Measurements from ENCODE around the gene SPP2.

Gene SPP2

GRCh38 chr2:234033174-234033573 lies 17.3 kb upstream of the SPP2 start:
- no peak overlapping the region for H3K4me3 ChIP-seq
- H3K27ac ChIP-seq = peak overlapping the region in 7 of 21 experiments; percentile 7 to 72 (median 38)

- Histone ChIP-seq H3K27ac (no peak overlapping the region), H3K4me3 (no peak overlapping the region)
Observed at GRCh38 chr2:234033885-234034284, 16.6 kb upstream of the SPP2 start.

GRCh38 chr2:234038076-234038802 lies 12.3 kb upstream of the SPP2 start:
- Histone ChIP-seq H3K4me3 (no peak overlapping the region), H3K27ac (no peak overlapping the region)

- no peak overlapping the region for H3K4me3 ChIP-seq
- H3K27ac ChIP-seq = no peak overlapping the region
Observed at GRCh38 chr2:234044157-234044556, 6.3 kb upstream of the SPP2 start.

- Histone ChIP-seq H3K4me3 (no peak overlapping the region), H3K27ac (no peak overlapping the region)
Observed at GRCh38 chr2:234046521-234046920, 4.0 kb upstream of the SPP2 start.

GRCh38 chr2:234047361-234047760 lies 3.1 kb upstream of the SPP2 start:
- no peak overlapping the region for H3K4me3 ChIP-seq
- no peak overlapping the region for H3K27ac ChIP-seq

- H3K27ac ChIP-seq = no peak overlapping the region
Observed at GRCh38 chr2:234048049-234048448, 2.5 kb upstream of the SPP2 start.

GRCh38 chr2:234051374-234052070 lies 1.0 kb downstream of the SPP2 start:
- no peak overlapping the region for H3K27ac ChIP-seq
- no peak overlapping the region for H3K4me3 ChIP-seq

More at GRCh38 chr2:234048049-234048448, 2.5 kb upstream of the SPP2 start:
- no peak overlapping the region for H3K4me3 ChIP-seq

- no peak overlapping the region for H3K27ac ChIP-seq
- H3K4me3 ChIP-seq = no peak overlapping the region
Observed at GRCh38 chr2:234058881-234059280, 8.4 kb downstream of the SPP2 start.

- Histone ChIP-seq H3K27ac (no peak overlapping the region), H3K4me3 (no peak overlapping the region)
Observed at GRCh38 chr2:234060236-234060635, 9.7 kb downstream of the SPP2 start.

- no peak overlapping the region for H3K27ac ChIP-seq
- no peak overlapping the region for H3K4me3 ChIP-seq
Observed at GRCh38 chr2:234061624-234062257, 11.2 kb downstream of the SPP2 start.

- H3K4me3 ChIP-seq = no peak overlapping the region
- peak overlapping the region in 1 of 21 experiments; percentile 16 for H3K27ac ChIP-seq
Observed at GRCh38 chr2:234066587-234066986, 16.1 kb downstream of the SPP2 start.

- Histone ChIP-seq H3K4me3 (no peak overlapping the region), H3K27ac (no peak overlapping the region)
Observed at GRCh38 chr2:234071664-234072063, 21.2 kb downstream of the SPP2 start.

- H3K4me3 ChIP-seq = no peak overlapping the region
- no peak overlapping the region for H3K27ac ChIP-seq
Observed at GRCh38 chr2:234072454-234072853, 22.0 kb downstream of the SPP2 start.

GRCh38 chr2:234074751-234075517 lies 24.4 kb downstream of the SPP2 start:
- Histone ChIP-seq H3K4me3 (no peak overlapping the region), H3K27ac (no peak overlapping the region)

GRCh38 chr2:234075518-234075915 lies 25.0 kb downstream of the SPP2 start:
- H3K4me3 ChIP-seq = no peak overlapping the region
- no peak overlapping the region for H3K27ac ChIP-seq

- H3K4me3 ChIP-seq = no peak overlapping the region
- H3K27ac ChIP-seq = no peak overlapping the region
Observed at GRCh38 chr2:234075947-234076346, 25.4 kb downstream of the SPP2 start.

- H3K27ac ChIP-seq = no peak overlapping the region
- no peak overlapping the region for H3K4me3 ChIP-seq
Observed at GRCh38 chr2:234076451-234076850, 25.9 kb downstream of the SPP2 start.

- no peak overlapping the region for H3K27ac ChIP-seq
- H3K4me3 ChIP-seq = no peak overlapping the region
Observed at GRCh38 chr2:234078129-234078528, 27.6 kb downstream of the SPP2 start.

Measured in skin epidermis (tissue), 12 donors.